CD4-positive, alpha-beta T cell treated with Interleukin-4 for 1 hour (primary cell): ENCODE data around the gene COL4A2.

Experiments used
- DNase-seq, 2 donors: peaks; one replicate each; pipeline ENCODE4 v3.0.0-alpha.2; 2020 to 2022

The COL4A2 gene

DNA sequence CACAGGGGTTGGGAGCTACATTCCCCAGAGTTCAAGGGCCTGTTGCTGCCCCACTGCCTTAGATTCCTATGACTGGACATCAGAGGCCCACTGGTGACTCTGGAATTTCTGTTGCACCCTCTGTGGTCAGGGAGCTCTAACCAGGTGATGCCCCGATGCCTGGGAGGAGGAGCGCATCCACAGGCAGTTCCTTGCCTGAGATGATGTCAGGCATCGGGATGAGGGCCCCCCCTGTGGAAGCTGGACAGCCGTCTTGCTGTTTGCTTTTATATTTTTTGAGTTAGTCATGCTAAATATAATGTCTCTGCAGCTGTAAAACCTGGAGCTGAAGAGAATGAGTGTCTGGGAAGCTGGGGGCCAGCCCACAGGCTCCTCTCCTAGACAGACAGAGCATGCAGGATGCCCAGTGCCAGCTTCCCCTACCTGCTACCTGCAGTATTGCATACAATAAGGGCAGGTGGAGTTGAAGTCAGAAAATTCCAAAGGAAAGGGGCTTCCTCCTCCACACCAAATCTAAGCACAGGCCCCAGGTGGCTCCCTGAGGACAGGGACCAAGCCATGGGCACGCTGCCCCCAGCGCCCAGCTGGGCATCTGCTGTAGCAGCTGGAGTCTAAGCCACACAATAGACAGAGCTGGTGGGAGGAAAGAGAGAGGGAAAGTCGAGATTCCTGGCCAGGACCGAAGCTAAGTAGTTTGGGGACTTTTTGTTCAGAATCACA, 16.2 kb downstream of the COL4A2 start:
- no peak for DNase-seq

DNA sequence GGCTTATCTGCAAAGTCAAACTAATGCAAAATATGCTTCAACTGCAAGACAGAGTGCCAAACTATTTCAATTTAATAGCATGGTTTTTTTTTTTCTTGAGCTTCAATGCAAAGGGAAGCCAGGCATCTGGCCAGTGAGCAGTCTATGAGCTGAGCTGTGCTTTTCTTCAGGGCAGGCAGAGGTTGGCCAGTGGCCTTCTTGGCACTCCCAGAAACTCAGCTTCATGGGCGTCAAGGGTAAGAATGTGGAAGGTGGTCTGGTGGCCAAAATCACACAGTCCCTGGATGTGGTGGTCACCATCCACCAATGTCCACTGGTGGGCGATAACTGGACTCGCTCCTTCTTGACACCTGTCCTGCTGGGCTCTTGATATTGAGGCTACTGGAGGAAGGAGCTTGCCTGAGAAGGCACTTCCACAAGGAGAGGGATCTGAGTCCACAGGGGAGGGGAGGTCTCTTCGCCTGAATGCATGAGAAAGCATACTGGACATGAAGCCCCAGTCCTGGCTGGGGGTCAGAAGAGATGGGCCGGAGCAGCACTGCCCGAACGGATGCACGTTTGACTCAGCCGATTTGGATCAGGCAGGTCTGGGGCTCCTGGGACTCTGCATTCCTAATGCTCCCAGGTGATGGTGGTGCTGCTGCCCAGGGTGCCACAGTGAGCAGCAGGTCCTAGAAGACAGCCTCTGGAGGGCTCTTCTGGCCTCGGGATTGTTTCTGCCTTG, 17.1 kb downstream of the COL4A2 start:
- DNase-seq = no peak

DNA sequence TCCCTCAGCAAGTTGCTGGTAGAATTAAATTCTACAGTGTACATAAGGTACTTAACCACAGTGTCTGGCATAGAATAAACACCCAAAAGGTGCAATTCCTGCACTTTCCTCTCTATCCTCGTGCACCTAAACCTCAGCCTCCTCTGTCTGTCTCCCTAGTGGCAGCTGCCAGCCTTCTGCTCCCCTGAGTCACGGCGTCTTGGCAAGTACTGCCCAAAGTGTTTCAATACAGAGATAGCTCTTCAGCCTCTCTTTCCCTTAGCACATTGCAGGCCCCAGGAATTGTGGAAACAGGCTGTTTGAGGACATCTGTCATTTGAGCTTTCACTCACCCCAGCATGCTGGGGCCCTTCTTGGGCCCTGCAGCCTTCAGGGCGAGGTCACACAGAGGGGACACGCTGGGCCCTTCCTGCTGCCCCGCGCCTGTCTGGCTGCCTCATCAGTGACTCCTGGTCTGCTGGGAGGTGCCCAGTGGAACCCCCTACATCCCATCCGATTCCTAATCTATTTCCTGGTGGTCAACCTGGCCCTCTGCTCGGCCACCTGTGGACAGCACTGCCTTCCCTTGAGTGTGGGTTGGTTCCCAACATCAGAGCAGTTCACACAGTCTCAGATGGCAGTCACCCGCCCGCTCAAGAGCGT, 19.3 kb downstream of the COL4A2 start:
- DNase-seq = no peak

DNA sequence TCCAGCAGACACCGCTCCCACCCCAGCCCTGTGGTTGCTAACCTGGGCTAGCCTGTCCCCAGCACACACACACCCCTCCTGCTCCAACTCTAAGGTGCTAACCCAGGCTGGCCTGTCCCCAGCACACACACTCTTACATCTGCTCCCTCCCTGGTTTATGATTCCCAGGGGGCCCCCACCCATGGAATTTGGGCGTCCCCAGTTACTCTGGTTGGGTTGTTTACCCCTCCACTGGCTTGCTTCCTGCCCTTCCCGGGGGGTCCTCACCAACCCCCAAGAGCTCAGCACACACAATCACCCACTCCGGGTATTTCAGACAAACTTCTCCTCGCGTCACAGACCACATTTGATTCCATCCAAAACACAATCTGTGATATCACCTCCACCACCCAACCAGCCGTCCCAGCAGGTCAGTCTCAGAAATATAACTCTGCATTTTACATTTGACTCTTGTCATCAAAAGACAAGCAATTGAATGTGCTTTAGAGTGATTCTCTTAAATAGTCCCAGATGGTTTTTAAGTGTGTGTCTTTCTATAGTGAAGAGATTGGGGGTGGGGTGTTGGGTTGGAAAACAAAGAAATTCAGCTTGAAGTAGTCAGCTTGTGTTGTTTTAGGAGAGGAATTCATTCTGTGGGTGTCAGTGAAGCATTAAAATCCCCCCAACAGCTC, 20.1 kb downstream of the COL4A2 start:
- no peak for DNase-seq

DNA sequence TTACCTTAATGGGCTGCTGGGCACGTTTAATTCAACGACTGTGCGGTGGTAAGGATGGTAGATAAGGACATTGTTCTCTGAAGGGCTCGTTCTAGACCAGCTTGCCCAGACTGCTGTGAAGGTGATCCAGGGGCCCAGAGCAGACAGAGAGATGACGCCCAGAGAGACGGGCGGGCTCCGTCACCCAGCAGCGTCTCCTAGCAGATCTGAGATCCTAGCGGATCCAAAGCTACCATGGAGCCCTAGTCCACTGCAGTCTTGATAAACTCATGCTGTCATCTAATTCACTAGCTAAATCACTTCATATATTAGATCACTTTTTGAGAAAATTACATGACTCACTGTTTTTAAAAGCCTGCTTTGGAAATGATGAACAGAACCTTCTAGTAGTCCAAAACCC, 21.5 kb downstream of the COL4A2 start:
- no peak for DNase-seq

DNA sequence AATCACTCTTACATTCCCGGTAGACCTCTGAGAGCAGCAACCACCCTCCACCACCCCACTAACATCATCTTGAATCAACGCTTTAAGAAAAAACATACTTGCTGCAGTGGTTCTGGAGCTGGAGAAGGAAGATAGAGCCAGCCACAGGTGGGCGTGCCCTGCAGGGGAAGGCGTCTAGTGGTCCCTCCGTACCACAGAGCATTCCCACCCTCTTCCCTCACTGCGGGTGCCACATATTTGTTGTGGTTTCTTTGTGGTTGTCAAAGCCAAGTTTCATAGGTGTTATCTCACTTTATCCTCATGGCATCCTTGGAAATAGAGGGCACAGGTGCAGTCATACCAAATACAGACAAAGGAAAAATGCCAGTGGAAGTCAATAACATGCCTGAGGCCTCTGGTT, 22.2 kb downstream of the COL4A2 start:
- no peak for DNase-seq

DNA sequence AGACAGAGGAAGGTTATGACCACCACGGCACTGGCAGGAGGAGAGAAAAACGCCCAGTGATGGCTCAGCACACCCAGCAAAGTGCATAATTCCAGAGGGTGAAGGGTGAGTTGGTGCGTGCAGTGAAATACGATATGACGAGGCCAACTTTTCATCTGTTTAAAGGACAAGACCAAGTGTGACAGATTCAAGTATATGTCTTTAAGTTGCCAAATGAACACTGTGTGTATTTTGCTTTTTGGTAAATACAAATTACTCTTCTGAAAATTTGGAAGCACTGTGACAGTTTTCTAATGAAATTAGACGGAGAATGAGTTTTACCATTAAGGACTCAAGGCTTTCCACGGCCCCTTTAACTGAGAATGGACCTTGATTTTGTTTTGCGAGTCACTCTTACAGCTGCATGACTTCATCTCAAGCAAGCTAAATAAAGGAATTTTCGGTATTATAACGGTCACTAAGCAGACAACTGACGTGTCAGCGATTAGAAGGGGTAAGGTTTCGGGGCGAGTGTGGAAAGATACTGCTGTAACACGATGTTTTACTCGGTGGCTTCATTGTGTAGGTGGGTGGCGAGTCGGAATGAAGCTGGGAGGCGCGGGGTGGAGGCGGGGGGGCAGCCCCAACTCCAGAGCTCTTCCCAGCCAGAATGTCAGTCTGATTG, 22.8 kb downstream of the COL4A2 start:
- DNase-seq = no peak

DNA sequence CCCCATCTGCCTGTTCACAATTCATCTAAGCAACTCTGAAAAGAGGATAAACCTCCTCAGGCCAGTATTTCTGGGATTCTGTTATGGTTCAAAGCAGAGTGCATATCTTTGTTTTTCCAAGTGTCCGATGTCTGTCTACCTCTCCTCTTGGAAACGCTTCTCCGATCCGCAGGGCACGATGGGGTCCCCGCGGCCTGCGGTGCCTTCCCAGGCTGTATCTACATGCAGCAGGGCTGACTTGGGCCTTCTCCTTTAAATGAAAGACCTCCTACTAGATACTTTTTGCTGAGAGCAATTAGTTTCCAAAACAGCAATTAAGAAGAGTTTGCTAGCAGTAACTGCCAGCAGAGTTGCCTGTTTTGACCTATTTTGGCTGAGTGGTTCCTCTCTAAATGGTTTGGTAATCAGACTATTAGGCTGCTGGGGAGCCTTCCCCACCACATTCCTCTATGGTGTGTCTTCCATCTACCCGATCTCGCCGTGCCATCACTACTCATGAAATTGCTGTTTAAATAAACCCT, 23.5 kb downstream of the COL4A2 start:
- no peak for DNase-seq

DNA sequence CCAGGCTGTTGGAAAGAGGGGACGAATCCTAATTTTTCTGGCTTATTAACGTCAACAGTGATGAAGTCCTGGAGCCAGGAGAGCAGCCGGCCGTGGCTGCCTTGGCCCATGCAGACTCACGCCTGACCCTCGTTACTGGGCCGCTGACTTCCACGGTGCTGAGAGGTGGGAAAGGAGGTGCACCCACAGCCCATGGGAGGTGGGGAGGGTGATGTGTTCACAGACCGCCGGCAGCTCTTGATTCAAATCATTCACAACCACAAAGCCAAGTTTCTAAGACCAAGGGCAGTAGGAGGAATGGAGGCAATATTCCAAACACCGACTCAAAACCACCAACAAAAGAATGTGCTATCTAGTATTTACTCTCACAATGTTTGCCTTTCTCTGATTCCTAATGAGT, 24.3 kb downstream of the COL4A2 start:
- no peak for DNase-seq

DNA sequence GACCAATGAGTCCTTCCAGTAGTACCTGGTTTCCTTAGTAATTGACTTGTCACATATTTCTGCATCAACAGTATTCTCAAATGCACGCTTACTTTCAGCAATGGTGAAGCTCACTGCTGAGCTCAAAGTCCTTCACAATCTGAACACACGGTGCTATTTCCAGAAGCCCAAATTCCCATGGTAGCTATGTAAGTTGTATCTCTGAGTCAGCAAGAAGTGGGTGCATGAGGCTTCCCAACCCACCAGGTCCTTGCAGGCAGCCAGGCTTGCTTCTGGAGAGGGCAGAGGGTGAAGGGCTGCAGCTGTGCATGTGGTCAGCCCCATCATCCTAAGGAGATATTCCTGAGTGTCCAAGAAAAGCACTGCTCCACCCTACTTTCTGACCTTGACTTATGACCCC, 25.7 kb downstream of the COL4A2 start:
- DNase-seq = no peak

DNA sequence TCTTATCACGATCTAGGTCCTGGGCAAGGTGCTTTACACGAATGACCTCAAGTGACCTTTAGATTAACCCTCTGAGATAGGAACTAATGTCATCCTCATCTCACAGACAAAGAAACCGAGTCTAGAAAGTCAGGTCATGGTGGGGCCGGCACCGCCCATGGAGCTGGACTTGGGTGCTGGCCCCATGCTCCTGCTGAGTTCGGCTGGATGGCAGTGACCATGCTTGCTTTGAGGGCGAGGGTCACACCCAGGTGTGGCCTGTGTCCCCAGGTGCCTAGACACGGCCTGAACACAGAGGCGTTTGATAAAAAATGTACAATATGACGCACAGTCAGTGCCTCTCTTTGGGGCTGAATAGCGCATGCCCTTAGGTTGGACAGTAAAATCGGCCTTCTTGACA, 26.8 kb downstream of the COL4A2 start:
- DNase-seq = no peak

DNA sequence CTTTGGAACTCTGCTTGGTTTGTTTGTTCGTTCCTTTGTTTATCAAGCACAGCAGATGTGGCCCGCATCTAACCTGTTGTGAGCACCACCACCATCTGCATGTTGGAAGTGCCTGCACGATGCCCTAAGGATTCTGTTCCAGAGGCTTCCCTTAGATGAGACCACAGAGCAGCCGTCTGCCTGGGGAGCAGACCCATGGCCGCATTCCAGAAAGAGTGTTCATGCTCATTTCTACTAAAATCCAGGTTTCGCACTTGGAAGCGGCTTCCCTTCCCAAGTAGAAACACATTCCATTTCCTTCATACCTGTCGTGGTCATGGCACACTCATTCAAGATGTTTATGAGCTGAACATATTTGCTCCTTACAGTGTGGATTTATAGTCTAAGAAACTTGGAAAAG, 27.2 kb downstream of the COL4A2 start:
- DNase-seq = no peak

DNA sequence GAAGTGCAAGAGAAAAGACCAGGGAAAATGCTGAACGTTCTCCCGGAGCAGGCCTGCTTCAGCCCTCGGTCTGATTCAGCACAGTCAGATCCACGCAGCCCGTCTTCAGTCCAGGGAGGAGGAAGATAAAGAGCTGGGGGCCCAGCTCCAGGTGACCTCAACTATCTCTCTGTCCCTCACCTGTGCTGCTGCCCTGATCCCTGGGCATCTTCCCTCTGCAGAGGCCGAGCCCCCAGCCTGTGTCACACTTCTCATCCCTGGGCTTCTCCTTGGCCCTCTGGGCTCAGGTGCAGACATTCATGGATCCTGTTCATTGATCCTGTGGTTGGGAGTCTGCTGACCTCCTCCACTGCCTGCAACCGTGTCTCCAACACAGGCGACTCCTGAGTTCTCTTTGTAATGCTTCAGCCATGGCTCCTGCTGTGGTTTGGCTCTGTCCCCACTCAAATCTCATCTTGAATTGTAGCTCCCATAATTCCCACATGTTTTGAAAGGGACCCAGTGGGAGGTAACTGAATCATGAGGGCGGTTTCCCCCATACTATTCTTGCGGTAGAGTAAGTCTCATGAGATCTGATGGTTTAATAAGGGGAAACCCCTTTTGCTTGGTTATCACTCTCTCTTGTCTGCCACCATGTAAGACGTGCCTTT, 27.9 kb downstream of the COL4A2 start:
- no peak for DNase-seq

DNA sequence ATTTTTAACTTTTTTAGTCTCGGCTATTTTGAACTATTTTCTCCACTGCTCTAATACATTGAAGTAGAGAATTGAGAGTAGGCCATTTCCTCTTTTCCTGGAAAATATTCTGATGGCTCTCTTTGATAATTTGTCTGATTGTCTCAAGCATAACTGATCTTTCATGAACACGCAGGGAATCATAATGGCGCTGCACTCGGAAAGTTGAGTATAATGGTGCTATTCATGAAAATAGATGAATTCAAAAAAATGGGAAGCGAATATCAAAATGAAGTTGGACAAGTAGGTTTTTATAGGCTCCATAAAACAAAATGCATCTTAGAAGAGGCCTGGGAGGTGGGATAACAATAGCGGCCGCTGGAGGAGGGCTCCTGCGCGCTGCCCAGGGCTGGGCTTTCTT, 29.0 kb downstream of the COL4A2 start:
- DNase-seq = no peak

DNA sequence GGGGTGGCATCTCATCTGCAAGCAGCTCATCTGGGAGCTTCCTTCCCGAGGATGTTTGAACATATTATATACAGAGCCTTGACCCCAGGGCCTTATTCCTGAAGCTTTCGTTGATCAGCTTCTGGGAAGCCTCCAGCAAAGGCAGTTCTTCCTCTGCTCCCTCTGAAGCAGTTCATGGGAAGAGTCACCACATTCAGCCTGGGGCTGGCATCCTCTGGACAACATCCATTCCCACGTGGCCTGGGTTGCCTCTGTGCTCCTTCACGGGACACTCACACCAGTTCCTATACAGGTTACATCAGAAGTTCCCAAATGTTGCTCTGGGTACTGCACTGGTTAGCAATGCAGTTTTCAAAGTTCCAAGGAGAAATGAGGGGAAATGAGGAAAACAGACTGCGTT, 29.6 kb downstream of the COL4A2 start:
- DNase-seq = no peak

DNA sequence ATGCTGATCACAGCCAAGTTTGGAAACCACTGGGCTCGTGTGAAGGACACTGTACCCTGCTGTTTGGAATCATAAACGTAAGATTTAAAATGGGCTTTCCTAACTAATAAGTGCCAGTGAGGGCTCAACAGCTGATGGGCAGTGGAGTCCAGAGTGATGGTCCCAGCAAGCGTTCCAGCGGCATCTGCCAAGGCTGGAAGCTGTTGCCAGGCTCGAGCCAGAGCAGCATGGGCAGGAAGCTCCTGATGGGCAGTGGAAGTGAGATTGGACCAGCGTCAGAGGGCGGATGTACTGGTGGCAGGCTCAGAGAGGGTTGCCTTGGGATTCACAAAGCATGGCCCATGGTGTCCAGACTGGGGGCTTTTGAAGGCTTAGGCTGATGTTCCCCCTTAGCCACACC, 30.2 kb downstream of the COL4A2 start:
- DNase-seq = no peak

DNA sequence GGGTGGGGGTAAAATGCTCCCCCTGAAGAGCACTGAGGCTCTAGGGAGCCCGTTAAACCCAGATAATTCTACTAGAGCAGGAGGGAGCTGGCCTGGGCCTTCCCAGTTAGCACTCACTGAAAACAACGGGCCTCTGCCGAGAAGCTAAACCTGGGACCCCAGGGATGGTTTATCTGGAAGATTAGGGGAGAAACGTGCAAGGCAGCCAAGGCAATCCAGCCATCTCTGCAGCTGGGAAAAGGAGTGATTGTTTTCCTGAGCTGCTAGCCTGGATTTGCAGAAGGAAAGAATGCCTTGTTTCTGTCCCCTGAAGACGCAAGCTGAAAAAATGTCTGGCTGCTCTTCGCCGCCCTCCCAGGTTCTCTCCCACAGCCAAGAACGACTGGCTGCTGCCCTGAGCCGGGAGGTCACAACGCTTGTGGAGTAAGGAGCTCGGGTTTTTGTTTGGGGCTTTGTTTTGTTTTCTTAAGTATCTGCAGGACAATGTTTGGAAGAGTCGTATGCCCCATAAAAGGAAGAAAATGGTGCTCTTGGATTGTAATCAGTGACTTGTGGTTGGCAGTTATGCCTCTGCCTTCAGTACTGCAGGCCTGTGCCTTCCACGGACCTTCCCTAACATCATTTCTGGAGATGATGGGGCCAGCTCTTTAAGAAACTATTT, 31.5 kb downstream of the COL4A2 start:
- no peak for DNase-seq

DNA sequence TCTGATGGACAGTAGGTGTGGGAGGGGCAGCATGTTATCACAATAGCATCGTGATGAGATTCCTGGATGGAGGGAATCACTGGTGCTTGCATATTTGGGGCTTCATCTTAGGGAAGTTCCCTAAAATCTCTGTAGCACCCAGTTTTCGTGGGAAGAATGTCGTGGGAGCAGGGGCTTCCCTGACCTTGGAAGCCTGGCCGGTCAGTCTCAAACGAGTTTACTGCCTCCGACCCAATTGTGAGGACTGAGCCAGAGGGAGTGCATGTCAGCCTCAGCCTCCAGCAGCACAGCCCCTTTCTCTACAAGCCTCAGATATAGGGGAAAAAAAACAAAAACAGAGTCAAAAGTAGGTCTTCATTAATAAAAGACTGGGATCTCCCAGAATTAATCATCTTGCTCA, 32.2 kb downstream of the COL4A2 start:
- no peak for DNase-seq

DNA sequence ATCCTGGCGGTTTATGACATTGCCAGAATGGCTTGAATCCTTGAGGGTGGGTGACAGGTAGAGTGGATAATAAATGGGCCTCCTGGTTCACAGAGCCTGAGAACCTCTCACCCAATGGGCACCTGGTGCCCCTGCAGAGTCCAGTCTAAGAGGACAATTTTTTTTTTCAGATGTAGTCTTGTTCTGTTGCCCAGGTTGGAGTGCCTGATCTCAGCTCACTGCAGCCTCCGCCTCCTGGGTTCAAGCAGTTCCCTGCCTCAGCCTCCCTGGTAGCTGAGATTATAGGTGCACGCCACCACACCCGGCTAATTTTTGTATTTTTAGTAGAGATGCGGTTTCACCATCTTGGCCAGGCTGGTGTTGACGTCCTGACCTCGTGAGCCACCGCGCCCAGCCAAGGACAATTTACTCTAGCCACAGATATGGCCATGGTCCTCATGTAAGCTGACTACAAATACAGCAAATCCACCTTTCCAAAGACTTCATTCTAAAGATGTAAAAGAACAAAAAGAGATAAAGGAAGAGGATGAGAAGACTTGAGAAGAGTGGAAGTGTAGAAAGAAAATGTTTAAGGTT, 33.0 kb downstream of the COL4A2 start:
- no peak for DNase-seq

DNA sequence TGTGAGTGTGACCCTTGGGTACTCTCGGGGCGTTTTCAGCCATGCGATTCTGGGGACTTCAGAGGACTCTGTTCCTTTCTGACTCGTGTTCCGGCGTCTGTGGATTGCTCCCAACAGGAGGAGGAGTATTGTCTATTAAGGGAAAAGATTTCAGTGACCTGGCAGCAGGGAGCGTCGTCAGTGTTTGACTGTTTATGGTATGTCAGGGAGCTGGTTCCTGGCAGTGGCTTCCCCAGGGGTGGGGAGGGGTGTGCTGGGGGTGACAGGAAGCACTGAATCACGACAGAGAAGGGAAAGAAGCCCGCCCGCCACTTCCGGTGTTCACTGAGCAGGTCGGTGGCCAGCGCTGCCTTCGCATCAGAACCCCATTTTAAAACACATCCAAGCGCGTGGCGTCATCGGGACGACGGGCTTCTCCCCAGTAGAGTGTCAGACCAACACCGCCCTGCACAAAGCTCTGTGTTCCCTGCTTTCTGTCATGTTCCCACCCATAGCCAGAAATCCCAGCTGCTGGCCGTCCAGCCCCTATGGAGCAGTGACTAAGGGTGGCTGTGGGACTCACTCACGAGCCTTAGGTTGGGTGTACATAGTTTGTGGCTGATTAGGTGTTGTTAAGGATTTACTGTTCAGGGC, 33.8 kb downstream of the COL4A2 start:
- DNase-seq = peak; percentile 19 to 56
